GM18499 (cell line): ENCODE data around the gene MYO16.

ENCODE experiments used
- ATAC-seq: cut with Tn5 transposase; IDR thresholded peaks from one replicate; pipeline ENCODE4 v1.9.1; 2021; ENCODE audit warnings: moderate number of reproducible peaks; ENCODE audit not compliant: insufficient read depth, unreplicated experiment

MYO16 gene

GRCh38 chr13:108657519-108657918 lies 28.1 kb downstream of the MYO16 start:
- ATAC-seq, result no peak

- ATAC-seq, result no peak
Observed at GRCh38 chr13:108662528-108662927, 33.1 kb downstream of the MYO16 start.

DNA sequence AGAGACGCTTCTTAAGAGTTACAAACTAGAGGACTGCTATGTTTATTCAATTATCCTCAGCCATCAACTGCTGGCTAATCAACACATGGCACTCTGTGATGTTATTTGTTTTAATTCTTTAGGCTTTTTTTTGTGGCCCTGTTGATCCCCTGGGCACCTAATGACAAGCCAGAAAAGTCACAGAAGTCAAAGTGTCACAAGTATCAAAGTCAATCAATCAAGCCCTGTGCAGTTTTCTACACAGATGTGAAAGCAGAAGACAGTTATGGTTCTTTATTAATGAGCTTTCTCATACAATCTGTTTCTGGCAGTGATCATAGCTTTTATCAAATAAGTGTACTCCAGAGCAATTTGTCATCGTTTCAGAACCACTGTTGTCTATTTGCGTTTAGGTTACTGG lies 34.3 kb downstream of the MYO16 start:
- no peak for ATAC-seq

- ATAC-seq, result no peak
Observed at GRCh38 chr13:108667205-108667604, 37.8 kb downstream of the MYO16 start.

GRCh38 chr13:108669381-108669780 lies 40.0 kb downstream of the MYO16 start:
- no peak for ATAC-seq

DNA sequence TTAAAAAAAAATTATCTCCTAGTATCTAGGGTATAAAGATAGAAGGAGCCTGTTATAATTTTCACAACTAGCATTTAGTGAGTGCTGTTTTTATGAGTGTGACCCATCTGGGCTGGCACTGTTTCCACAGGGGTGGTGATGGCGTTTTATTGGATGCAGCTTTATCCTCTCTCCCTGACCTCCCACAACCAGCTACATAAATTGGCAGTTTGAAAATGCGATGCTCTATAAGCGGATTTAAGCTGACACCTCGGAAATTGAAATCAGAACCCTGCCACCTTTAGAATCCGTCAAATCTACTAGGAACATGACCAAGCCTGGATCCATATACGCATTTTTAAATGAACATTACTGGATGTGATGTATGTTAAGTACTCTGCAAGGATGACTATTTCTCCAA lies 44.9 kb downstream of the MYO16 start:
- no peak for ATAC-seq

DNA sequence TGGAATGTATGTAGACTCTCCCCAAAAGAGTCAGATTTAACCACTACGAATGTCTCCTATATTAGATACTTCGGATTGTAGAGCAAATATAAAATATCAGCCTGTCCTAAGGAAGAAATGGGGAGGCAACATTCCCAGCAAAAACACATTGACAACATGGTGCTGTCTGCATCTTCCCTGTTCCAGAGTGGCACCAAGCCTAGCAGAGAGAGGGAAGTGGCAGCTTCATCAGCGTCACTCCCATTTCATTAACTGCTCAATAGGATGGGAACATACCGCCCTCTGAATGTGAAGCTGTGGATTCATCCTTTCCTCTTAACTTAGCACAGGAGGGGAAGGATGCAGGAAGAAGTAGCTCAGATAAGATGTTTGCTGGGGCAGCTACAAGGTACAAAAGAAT lies 45.4 kb downstream of the MYO16 start:
- no peak for ATAC-seq

DNA sequence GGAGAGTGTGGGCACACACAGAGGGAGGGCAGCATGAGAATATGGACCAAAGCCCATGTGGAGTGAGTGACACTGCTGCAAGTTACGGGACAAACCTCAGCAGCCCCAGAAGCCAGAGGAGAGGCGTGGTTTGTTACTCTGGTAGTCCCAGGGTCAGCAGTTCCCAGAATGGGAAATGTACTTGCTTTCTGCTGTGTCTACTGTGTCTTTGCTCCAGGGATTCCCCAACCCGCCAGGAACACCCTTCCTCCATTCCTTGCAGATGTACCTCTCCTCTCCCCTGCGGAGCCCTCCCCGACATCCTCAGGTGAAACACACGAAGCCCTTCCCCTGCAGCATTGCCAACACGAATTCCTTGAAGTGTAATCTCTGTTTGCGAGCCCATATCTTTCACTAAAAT lies 47.2 kb downstream of the MYO16 start:
- ATAC-seq, result no peak

GRCh38 chr13:108677806-108678205 lies 48.4 kb downstream of the MYO16 start:
- no peak for ATAC-seq

- no peak for ATAC-seq
Observed at GRCh38 chr13:108680011-108680410, 50.6 kb downstream of the MYO16 start.

DNA sequence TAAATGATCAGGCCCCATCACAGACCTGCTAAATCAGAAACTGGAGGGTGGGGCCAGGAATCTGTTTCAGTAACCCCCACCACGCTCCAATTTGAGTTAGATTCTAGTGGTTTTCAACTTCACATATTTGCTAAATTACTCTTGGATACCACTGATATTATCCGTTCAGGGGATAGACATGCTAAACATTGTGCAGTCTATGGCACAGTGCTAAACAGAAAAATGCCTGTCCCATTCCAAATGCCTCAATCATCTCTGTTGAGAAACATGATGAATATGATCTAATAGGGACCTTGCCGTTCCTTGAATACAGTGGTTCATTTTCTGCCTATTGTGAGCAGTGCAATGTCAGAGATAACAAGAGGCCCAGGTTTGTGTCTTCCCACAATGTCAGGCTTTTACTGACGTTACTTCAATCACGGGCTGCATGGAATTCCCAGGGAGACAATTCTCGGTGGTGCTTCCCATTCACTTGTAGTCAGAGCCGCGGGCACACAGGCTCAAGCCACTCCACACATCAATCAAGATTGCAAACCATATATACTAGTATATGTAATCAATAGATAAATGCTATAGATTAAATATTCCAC lies 52.7 kb downstream of the MYO16 start:
- no peak for ATAC-seq

- no peak for ATAC-seq
Observed at GRCh38 chr13:108682714-108683113, 53.3 kb downstream of the MYO16 start.

GRCh38 chr13:108686027-108686426 lies 56.6 kb downstream of the MYO16 start:
- no peak for ATAC-seq

DNA sequence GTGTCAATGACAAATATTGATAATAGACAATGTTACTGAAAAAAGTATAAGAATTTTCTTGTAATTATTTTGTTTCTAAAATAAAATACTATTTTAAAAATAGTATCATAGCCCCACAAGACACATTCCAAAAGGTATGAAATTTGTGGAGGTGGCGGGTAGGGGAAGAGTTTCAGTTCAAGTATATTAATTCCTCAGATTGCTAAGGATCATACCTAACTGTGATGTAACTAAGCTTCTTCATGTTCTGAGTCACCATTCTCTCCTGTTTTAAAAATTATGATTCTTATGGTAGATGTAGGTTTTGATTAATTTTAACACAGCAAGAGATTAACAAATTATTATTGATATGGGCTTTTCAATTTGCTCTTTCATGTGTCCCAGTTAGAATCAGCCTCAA lies 61.3 kb downstream of the MYO16 start:
- ATAC-seq, result no peak

DNA sequence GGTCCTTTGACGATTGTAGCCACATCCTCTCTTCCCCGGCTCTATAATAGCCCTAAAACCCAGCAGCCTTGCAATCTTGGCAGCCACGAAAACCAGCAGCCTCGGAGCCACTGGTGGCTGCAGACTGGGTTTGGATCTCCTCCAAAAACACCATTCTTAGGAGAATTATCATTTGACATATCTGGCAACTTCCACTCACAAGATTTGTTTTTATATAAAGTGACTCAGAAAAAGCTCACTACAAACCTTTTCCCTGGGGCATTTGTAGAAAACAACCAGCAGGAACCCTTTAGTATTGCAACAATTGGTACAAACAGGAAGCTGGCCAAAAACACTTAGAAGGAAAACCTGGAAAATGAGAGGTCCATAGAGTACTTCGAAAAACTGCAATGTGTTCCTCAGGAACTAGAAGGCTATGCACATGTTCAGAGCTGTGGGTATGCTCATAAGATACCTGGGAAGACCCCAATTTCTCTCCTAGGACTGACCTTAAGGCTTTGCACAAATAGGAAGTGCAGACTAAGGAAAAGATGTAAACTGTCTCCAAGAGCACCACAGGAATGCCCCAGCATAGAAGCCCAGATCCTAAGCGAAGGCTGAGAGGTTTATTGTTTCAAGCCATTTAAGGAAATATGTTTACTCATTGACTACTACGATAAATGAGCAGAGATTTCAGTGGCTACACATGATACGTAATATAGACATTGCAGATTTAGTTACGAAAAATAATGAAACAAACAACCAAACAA lies 71.2 kb downstream of the MYO16 start:
- no peak for ATAC-seq

- no peak for ATAC-seq
Observed at GRCh38 chr13:108702171-108702570, 72.8 kb downstream of the MYO16 start.

- no peak for ATAC-seq
Observed at GRCh38 chr13:108705031-108705430, 75.6 kb downstream of the MYO16 start.

DNA sequence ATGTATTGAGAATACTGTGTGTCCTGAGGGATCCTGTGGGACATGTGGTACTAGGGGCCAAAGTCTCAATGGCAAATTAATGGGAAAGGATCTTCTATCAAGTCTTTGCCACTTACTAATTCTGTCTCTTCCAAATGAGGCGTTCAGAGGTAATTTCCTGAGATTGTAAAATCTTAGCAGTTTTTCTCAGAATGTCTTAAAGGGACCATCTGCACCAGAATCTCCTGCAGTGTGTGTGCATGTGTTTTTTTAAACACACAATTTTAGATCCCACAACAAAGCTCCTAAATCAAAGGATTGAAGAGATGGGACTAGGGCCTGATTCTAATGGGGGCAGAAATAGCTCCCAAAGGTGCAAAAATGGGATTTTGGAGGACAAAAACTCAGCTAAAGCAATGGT lies 78.2 kb downstream of the MYO16 start:
- ATAC-seq, result no peak

DNA sequence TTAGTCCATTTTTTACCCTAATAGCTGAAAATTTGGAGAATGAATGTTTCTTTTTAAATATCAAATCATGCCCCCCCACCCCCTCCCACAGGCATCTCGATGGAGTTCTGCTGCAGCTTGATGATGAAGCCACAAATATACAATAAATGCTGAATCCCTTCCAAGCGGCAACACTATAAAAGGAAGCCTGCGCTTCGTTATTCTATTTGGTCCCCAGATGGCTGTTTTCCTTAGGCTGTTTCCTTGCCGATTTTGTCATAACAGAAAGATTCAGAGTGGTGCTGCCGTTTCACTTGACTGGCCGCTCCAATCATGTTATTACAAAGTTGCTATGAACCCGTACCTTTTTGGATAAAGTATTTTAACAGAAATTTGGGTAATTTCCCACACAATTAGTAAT lies 79.5 kb downstream of the MYO16 start:
- ATAC-seq, result no peak

GRCh38 chr13:108711386-108711785 lies 82.0 kb downstream of the MYO16 start:
- ATAC-seq, result no peak

GRCh38 chr13:108725471-108725870 lies 96.1 kb downstream of the MYO16 start:
- no peak for ATAC-seq

DNA sequence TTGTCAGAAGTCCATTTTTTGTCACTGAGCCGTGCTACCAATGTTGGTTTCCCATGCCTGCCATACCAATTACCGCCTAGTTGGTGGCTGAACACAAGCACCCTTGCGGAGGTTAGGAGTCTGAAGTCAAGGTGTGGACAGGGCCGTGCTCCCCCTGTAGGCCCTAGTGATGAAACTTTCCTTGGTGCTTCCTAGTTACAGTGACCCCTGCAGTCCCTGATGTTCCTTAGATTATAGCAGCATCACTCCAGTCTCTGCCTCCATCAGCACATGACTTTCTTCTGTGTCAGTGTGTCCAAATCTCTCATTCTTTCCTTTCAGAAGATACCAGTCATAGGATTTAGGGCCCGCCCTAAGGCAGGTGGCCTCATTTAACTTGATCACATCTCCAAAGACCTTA lies 99.0 kb downstream of the MYO16 start:
- ATAC-seq, result no peak
